Measurements from ENCODE around the gene SLIT1.

DNA sequence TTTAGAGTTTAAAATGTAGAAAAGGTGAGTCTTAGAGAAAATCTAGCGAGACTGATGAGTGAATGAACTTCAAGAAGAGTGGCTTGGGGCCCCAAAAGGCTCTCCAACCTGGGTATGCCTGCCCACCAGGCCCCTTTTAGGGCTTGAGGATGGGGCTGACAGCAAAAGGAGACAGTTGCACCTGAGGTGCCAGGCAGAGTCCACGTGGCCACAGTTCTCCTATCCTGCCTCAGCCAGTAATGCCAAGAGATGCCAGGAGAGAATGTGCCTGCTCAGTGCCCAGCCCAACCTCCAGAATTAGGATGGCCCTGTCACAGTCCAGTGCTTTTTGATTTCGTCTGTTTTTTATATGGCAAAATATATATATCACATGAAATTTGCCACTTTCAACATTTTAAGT, 156.5 kb downstream of the SLIT1 start:
- TF ChIP-seq, protein P1, sequence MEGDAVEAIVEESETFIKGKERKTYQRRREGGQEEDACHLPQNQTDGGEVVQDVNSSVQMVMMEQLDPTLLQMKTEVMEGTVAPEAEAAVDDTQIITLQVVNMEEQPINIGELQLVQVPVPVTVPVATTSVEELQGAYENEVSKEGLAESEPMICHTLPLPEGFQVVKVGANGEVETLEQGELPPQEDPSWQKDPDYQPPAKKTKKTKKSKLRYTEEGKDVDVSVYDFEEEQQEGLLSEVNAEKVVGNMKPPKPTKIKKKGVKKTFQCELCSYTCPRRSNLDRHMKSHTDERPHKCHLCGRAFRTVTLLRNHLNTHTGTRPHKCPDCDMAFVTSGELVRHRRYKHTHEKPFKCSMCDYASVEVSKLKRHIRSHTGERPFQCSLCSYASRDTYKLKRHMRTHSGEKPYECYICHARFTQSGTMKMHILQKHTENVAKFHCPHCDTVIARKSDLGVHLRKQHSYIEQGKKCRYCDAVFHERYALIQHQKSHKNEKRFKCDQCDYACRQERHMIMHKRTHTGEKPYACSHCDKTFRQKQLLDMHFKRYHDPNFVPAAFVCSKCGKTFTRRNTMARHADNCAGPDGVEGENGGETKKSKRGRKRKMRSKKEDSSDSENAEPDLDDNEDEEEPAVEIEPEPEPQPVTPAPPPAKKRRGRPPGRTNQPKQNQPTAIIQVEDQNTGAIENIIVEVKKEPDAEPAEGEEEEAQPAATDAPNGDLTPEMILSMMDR (IDR thresholded peaks at IDR 0.05), result no peak
- TF ChIP-seq POLR2A (IDR thresholded peaks at IDR 0.05), result no peak

Measured in body of pancreas (tissue), 4 donors.